ENCODE measurements around the gene SELENOS.
A peak's percentile ranks its signal among the peaks of the same experiment; 100 is the strongest.

The SELENOS gene

DNA sequence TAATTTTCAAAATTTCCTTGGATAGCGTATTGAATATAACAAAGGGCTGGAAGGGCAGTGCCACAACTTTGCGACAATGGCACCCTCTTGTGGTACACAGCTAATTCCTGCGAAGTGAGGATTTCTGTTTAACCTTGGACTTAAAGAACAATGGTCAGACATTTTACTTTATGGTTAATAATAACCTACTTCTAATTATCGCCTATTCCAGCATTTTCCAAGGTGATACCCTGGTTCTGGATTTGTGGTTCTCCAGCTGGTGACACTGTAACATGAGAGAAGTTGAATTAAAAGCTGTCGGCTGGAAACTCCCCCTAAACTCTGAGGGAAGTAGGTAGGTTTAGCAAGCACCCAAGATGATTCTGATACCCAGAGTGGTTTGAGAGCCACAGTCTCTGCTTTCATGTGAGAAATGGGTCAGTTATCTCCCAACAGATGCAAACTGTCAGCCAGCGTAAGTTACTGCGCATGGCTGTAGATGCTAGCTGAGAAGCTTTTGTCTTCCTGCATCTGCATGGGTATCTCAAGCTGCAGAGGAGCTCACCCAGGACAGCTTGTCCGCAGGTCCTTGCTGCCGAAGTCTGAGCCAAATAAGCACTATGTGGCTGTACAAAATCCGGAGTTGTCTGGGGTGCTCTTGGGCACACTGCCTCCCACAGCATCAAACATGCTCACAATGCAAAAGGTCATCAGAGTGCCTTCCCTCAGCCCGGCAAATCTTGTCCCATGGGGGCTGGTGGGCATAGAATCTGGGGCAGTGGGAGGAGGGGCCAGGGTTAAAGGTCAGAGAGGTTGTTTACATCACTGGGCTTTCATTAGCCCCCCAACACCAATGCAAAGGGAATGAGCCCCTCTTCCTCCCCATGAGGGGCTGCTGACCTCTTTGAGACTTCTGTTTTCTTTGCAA lies 18.8 kb downstream of the SELENOS start:
- H3K27me3 ChIP-seq = no peaks in the 10 kb centered on the region
- TF ChIP-seq, protein P1, sequence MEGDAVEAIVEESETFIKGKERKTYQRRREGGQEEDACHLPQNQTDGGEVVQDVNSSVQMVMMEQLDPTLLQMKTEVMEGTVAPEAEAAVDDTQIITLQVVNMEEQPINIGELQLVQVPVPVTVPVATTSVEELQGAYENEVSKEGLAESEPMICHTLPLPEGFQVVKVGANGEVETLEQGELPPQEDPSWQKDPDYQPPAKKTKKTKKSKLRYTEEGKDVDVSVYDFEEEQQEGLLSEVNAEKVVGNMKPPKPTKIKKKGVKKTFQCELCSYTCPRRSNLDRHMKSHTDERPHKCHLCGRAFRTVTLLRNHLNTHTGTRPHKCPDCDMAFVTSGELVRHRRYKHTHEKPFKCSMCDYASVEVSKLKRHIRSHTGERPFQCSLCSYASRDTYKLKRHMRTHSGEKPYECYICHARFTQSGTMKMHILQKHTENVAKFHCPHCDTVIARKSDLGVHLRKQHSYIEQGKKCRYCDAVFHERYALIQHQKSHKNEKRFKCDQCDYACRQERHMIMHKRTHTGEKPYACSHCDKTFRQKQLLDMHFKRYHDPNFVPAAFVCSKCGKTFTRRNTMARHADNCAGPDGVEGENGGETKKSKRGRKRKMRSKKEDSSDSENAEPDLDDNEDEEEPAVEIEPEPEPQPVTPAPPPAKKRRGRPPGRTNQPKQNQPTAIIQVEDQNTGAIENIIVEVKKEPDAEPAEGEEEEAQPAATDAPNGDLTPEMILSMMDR (IDR thresholded peaks at IDR 0.05) = peak; percentile 79
- H3K4me3 ChIP-seq (ENCODE audit: low read depth in 1 of 2, low read length in 1 of 2) = no peak overlapping the region
- peaks cover 0 to 5% of the 10 kb centered on the region in 2 experiments for H3K4me1 ChIP-seq (ENCODE audit: control insufficient read depth in 1 of 2, insufficient read depth in 1 of 2, low read depth in 1 of 2, low read length in 1 of 2)
- no peaks in the 10 kb centered on the region for H3K9me3 ChIP-seq
- H3K36me3 ChIP-seq = no peaks in the 10 kb centered on the region
- no peak overlapping the region for H3K27ac ChIP-seq

DNA sequence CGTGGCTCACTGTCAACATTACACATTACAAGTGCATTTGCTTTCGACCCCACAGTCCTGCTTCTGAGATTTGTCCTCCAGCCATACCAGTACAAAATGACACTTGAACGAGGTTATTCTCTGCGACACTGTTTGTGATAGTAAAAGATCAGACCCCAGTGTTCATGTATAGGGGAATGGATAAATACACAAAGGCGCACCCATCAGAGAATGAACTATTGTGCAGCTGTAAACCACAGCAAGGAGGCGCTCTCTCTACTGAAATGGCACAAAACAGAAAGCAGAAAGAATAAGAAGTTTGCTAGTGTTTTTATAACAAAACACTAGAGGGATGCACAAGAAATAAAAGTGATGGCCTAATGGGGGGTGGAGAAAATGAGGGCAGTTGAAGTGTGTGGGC lies 20.5 kb downstream of the SELENOS start:
- H3K4me1 ChIP-seq (ENCODE audit: control insufficient read depth in 1 of 2, insufficient read depth in 1 of 2, low read depth in 1 of 2, low read length in 1 of 2) = peaks cover 11 to 14% of the 10 kb centered on the region in 2 experiments
- no peaks in the 10 kb centered on the region for H3K9me3 ChIP-seq
- no peaks in the 10 kb centered on the region for H3K27me3 ChIP-seq
- H3K4me3 ChIP-seq (ENCODE audit: low read depth in 1 of 2, low read length in 1 of 2) = no peak overlapping the region
- TF ChIP-seq, protein P1 (IDR thresholded peaks at IDR 0.05) = no peak
- no peaks in the 10 kb centered on the region for H3K36me3 ChIP-seq
- no peak overlapping the region for H3K27ac ChIP-seq

DNA sequence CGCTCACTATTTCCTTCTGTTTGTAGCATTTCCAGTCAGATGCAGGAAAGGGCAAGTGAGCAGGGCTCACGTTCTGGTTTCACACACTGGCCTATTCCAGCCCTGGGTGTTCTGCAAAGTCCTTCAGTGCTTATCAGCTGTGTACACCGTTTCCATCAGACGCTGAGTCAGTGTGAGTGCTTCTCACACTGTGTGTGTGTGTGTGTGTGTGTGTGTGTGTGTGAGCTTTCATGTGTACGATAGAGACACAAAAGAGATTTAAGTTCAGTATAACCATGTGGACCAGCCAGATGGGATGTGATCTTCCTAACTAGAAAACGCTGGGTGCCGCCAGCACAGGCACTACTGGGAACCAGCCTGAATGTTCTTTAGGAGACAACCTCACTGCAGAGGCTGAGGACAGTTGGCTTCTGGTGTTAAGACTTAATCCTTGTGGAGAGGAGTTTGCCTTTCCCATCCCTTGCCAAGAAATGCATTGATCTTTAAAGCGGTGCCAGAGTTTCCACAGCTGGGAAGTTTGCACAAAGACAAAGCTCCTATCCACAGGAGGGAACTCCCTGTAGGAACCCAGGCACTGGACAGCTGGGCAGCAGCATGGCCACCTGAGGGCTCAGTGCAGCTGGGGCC lies 21.6 kb downstream of the SELENOS start:
- TF ChIP-seq, protein P1 (IDR thresholded peaks at IDR 0.05) = no peak
- H3K4me1 ChIP-seq (ENCODE audit: control insufficient read depth in 1 of 2, insufficient read depth in 1 of 2, low read depth in 1 of 2, low read length in 1 of 2) = peaks cover 11 to 16% of the 10 kb centered on the region in 2 experiments
- H3K36me3 ChIP-seq = no peaks in the 10 kb centered on the region
- no peaks in the 10 kb centered on the region for H3K27me3 ChIP-seq
- H3K9me3 ChIP-seq = no peaks in the 10 kb centered on the region
- no peak overlapping the region for H3K4me3 ChIP-seq (ENCODE audit: low read depth in 1 of 2, low read length in 1 of 2)
- H3K27ac ChIP-seq = no peak overlapping the region

DNA sequence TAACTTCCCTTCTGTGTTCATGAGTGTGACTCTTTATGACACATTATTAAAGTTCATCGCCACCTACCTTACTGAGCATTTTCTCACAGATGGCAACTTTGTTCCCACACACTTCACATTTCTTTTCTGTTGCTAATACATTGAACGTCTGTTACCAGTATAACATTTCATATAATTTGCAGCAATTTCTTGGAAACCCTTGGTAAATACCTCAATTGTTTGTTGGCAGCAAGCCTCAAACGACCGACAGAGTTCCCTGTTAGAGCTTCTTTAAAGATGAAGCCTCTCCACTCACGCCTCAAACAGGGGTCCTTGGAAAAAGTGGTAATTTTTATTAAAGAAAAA lies 22.3 kb downstream of the SELENOS start:
- no peaks in the 10 kb centered on the region for H3K36me3 ChIP-seq
- no peaks in the 10 kb centered on the region for H3K27me3 ChIP-seq
- H3K9me3 ChIP-seq = no peaks in the 10 kb centered on the region
- no peak overlapping the region for H3K4me3 ChIP-seq (ENCODE audit: low read depth in 1 of 2, low read length in 1 of 2)
- no peak overlapping the region for H3K27ac ChIP-seq
- H3K4me1 ChIP-seq (ENCODE audit: control insufficient read depth in 1 of 2, insufficient read depth in 1 of 2, low read depth in 1 of 2, low read length in 1 of 2) = peaks cover 18 to 23% of the 10 kb centered on the region in 2 experiments
- TF ChIP-seq, protein P1 (IDR thresholded peaks at IDR 0.05) = no peak

DNA sequence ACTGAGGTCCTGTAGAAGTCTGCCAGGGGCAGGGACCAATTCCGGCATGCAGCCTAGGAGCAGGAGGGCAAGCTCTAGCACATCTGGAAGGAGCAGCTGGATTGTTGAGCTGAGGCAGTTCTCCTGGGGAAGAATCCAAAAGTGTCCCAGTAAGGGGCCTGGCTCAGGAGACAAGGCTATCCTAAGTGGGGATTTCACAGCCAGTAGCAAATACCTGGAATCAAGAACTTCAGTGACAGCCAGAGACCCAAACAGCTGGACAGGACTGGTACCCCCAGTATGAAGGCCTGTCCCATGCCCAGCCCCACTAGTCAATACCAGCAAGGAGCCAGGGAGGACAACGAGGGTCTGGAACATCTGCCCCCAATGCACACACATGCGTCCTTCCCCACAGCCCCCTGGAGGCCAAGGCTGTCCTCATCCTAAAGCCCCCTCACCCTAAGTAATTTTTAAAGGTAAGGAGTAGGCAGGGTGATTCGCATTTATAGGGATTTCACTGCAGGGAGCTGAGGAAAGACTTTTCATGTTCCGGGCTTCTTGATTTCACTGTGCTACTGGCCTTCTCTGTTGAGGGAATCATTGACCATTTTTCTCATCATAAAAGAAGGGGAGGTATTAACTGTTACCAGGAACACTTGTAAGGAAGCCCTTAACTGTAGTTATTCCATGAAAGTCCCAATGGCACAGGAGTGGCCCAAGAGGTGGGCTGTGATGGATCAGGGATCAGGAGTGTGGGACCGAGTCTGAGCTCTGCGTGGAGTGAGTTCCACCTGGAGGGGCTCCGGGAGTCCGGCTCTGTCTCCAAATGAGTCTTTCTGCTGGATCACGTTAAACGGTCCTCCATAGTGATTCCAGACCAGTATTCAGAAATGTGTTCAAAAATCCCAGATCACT lies 22.9 kb downstream of the SELENOS start:
- Histone ChIP-seq H3K36me3 (no peaks in the 10 kb centered on the region), H3K27me3 (no peaks in the 10 kb centered on the region), H3K9me3 (no peaks in the 10 kb centered on the region), H3K4me3 (ENCODE audit: low read depth in 1 of 2, low read length in 1 of 2) (no peak overlapping the region), H3K4me1 (ENCODE audit: control insufficient read depth in 1 of 2, insufficient read depth in 1 of 2, low read depth in 1 of 2, low read length in 1 of 2) (peaks cover 24 to 29% of the 10 kb centered on the region in 2 experiments), H3K27ac (no peak overlapping the region)
- TF ChIP-seq, protein P1 (IDR thresholded peaks at IDR 0.05) = no peak
